IMR-90 (cell line): Measurements from ENCODE around the gene DPYSL5. TPM values are rescaled to one million over a fixed set of nuclear protein-coding genes. Genes with fewer than 3 reads are reported as not detected.
A peak's percentile ranks its signal among the peaks of the same experiment; 100 is the strongest.

Experiments used
- ATAC-seq: fragments of 200-7000 bp; cut with Tn5 transposase; 2 replicates; pipeline ENCODE4 v1.9.1; 2020; ENCODE audit warnings: low read depth, mild to moderate bottlenecking, moderate library complexity
- BruUV-seq: library from RNA; stranded (reverse); fragments of 400-500 nt; replicated peaks from 2 replicates; lab custom pipeline; 2021; lab: Mats Ljungman, UMichigan
- CTCF ChIA-PET: fragments of 300-600 bp; formaldehyde crosslinking; extraction: SDS; loops from one replicate; lab custom pipeline; 2021; ENCODE audit warnings: antibody characterized with exemption; lab: Yijun Ruan, JAX
- POLR2A ChIA-PET: fragments of 300-600 bp; sonication (Branson Sonifier 250); formaldehyde crosslinking; loops from one replicate; lab custom pipeline; 2022; ENCODE audit warnings: antibody characterized with exemption; ENCODE audit not compliant: unreplicated experiment; lab: Charles Lee
- DNase-seq: peaks from one replicate; pipeline ENCODE4 v3.0.0; 2013
- H2AFZ ChIP-seq: replicated peaks from 2 replicates; pipeline ENCODE3; 2013; ENCODE audit warnings: low read length, mild to moderate bottlenecking; ENCODE audit not compliant: poor library complexity
- H2AK5ac ChIP-seq: 2 replicates; pipeline ENCODE4 v1.6.1; 2013; ENCODE audit warnings: low read depth, low read length, inconsistent platforms
- H2AK9ac ChIP-seq: replicated peaks from 2 replicates; pipeline ENCODE3; 2013; ENCODE audit warnings: mild to moderate bottlenecking, low read depth, low read length, moderate library complexity; ENCODE audit not compliant: poor library complexity
- H2BK120ac ChIP-seq: 2 replicates; pipeline ENCODE4 v1.6.1; 2013; ENCODE audit warnings: low read depth, low read length, inconsistent platforms
- H2BK15ac ChIP-seq: 3 replicates; pipeline ENCODE4 v1.6.1; 2013; ENCODE audit warnings: low read depth, low read length, inconsistent platforms
- H2BK20ac ChIP-seq: 2 replicates; pipeline ENCODE4 v1.6.1; 2013; ENCODE audit warnings: low read depth, mild to moderate bottlenecking, inconsistent platforms, low read length, moderate library complexity
- H2BK5ac ChIP-seq: 2 replicates; pipeline ENCODE4 v1.6.1; 2013; ENCODE audit warnings: mild to moderate bottlenecking, low read depth, low read length, inconsistent platforms; ENCODE audit not compliant: poor library complexity, severe bottlenecking
- H3K14ac ChIP-seq: replicated peaks from 2 replicates; pipeline ENCODE4 v1.6.1; 2013; ENCODE audit warnings: low read depth, low read length, inconsistent platforms
- H3K18ac ChIP-seq: 2 replicates; pipeline ENCODE4 v1.6.1; 2013; ENCODE audit warnings: low read depth, low read length, control low read depth
- H3K23ac ChIP-seq: 2 replicates; pipeline ENCODE4 v1.6.1; 2013; ENCODE audit warnings: low read depth, low read length, inconsistent platforms
- H3K27ac ChIP-seq: 2 replicates; pipeline ENCODE4 v1.5.1; 2013; ENCODE audit warnings: mild to moderate bottlenecking, control low read depth, low read length; ENCODE audit not compliant: insufficient read depth
- H3K27me3 ChIP-seq: 2 replicates; pipeline ENCODE4 v1.6.1; 2013; ENCODE audit warnings: low read length; ENCODE audit not compliant: control insufficient read depth, insufficient read depth
- H3K36me3 ChIP-seq: 2 replicates; pipeline ENCODE4 v1.6.1; 2013; ENCODE audit warnings: low read length, mixed read lengths; ENCODE audit not compliant: control insufficient read depth, insufficient read depth
- H3K4ac ChIP-seq: 2 replicates; pipeline ENCODE4 v1.6.1; 2013; ENCODE audit warnings: low read depth, low read length, inconsistent platforms
- H3K4me1 ChIP-seq: 2 replicates; pipeline ENCODE4 v1.6.1; 2013; ENCODE audit warnings: low read length, mixed read lengths; ENCODE audit not compliant: control insufficient read depth, insufficient read depth
- H3K4me2 ChIP-seq: 2 replicates; pipeline ENCODE4 v1.6.1; 2013; ENCODE audit warnings: low read depth, mild to moderate bottlenecking, control low read depth, low read length, moderate library complexity
- H3K4me3 ChIP-seq: 2 replicates; pipeline ENCODE4 v1.5.1; 2013; ENCODE audit warnings: low read depth, mild to moderate bottlenecking, control low read depth, low read length, moderate library complexity; ENCODE audit not compliant: insufficient read depth
- H3K56ac ChIP-seq: 2 replicates; pipeline ENCODE4 v1.6.1; 2013; ENCODE audit warnings: low read length, inconsistent platforms; ENCODE audit not compliant: insufficient read depth; ENCODE audit errors: extremely low read depth
- H3K79me1 ChIP-seq, 2 experiments: 2 replicates each; pipeline ENCODE4 v1.6.1; 2013; ENCODE audit warnings: low read length in 2 of 2, inconsistent platforms in 1 of 2, low read depth in 1 of 2
- H3K9ac ChIP-seq: 2 replicates; pipeline ENCODE4 v1.6.1; 2013; ENCODE audit warnings: low read depth, low read length, control low read depth
- H3K9me1 ChIP-seq: 2 replicates; pipeline ENCODE4 v1.6.1; 2013; ENCODE audit warnings: low read length, inconsistent platforms; ENCODE audit not compliant: insufficient read depth
- H3K9me3 ChIP-seq: 2 replicates; pipeline ENCODE4 v1.6.1; 2013; ENCODE audit warnings: low read length; ENCODE audit not compliant: control insufficient read depth, insufficient read depth
- H4K20me1 ChIP-seq: 2 replicates; pipeline ENCODE4 v1.6.1; 2013; ENCODE audit warnings: low read length, inconsistent platforms; ENCODE audit not compliant: insufficient read depth
- H4K5ac ChIP-seq: 2 replicates; pipeline ENCODE4 v1.6.1; 2013; ENCODE audit warnings: mild to moderate bottlenecking, low read depth, low read length, control low read depth
- H4K8ac ChIP-seq, 2 experiments: 2 replicates each; pipeline ENCODE4 v1.6.1; 2013; ENCODE audit warnings: low read depth in 2 of 2, low read length in 2 of 2, control low read depth in 1 of 2, inconsistent platforms in 1 of 2
- H4K91ac ChIP-seq: 2 replicates; pipeline ENCODE4 v1.6.1; 2013; ENCODE audit warnings: low read depth, low read length, inconsistent platforms; ENCODE audit not compliant: insufficient read depth
- BHLHE40 ChIP-seq: fragments of 150-350 bp; IDR thresholded peaks from 2 replicates; pipeline ENCODE4 v1.6.1; 2016; ENCODE audit warnings: mild to moderate bottlenecking, low read depth, low read length
- CEBPB ChIP-seq: IDR thresholded peaks from 2 replicates; pipeline ENCODE4 v1.6.1; 2012; ENCODE audit warnings: low read depth, low read length, improper control_type of control experiment
- CHD1 ChIP-seq: IDR thresholded peaks from 2 replicates; pipeline ENCODE4 v1.6.1; 2012; ENCODE audit warnings: low read depth, low read length, improper control_type of control experiment
- CTCF ChIP-seq: conservative IDR thresholded peaks from 2 replicates; pipeline ENCODE4 v1.5.1; 2012; ENCODE audit warnings: mild to moderate bottlenecking, low read depth, low read length, improper control_type of control experiment
- ELK1 ChIP-seq: fragments of 150-350 bp; IDR thresholded peaks from 2 replicates; pipeline ENCODE4 v1.6.1; 2016; ENCODE audit warnings: low read depth, mild to moderate bottlenecking, low read length, moderate library complexity, borderline replicate concordance
- FOS ChIP-seq: fragments of 150-350 bp; IDR thresholded peaks from 2 replicates; pipeline ENCODE4 v1.6.1; 2016; ENCODE audit warnings: low read depth, low read length
- MAFK ChIP-seq: IDR thresholded peaks from 2 replicates; pipeline ENCODE4 v1.6.1; 2012; ENCODE audit warnings: low read depth, low read length, improper control_type of control experiment
- MAZ ChIP-seq: IDR thresholded peaks from 2 replicates; pipeline ENCODE4 v1.6.1; 2012; ENCODE audit warnings: low read depth, mild to moderate bottlenecking, low read length, improper control_type of control experiment, moderate library complexity, borderline replicate concordance
- MXI1 ChIP-seq: IDR thresholded peaks from 2 replicates; pipeline ENCODE4 v1.6.1; 2012; ENCODE audit warnings: low read depth, mild to moderate bottlenecking, low read length, moderate library complexity, borderline replicate concordance
- NFE2L2 ChIP-seq: fragments of 150-350 bp; IDR thresholded peaks from 2 replicates; pipeline ENCODE4 v1.6.1; 2016; ENCODE audit warnings: low read depth, mild to moderate bottlenecking, low read length
- POLR2A ChIP-seq: IDR thresholded peaks from 2 replicates; pipeline ENCODE4 v1.6.1; 2012; ENCODE audit warnings: mild to moderate bottlenecking, low read depth, low read length
- RAD21 ChIP-seq: IDR thresholded peaks from 2 replicates; pipeline ENCODE4 v1.6.1; 2012; ENCODE audit warnings: low read length, improper control_type of control experiment
- RCOR1 ChIP-seq: IDR thresholded peaks from 2 replicates; pipeline ENCODE4 v1.6.1; 2012; ENCODE audit warnings: mild to moderate bottlenecking, low read length, improper control_type of control experiment; ENCODE audit not compliant: insufficient replicate concordance
- RFX5 ChIP-seq: IDR thresholded peaks from 2 replicates; pipeline ENCODE4 v1.8.0; 2012; ENCODE audit warnings: low read depth, mild to moderate bottlenecking, low read length, moderate library complexity
- SMC3 ChIP-seq: fragments of 150-350 bp; IDR thresholded peaks from 2 replicates; pipeline ENCODE4 v1.6.1; 2016; ENCODE audit warnings: low read depth, mild to moderate bottlenecking, antibody characterized with exemption, low read length, moderate library complexity
- USF2 ChIP-seq: fragments of 150-350 bp; IDR thresholded peaks from 2 replicates; pipeline ENCODE4 v1.6.1; 2017; ENCODE audit warnings: mild to moderate bottlenecking, antibody characterized with exemption, low read length, low read depth
- WGBS, 2 experiments: methylation state at CpG; one replicate each; pipeline versions ENCODE4 v1.1.5 to v1.1.7; 2013; ENCODE audit warnings: missing lambda C conversion rate in 2 of 2; ENCODE audit not compliant: insufficient read length in 1 of 2; ENCODE audit errors: extremely low coverage in 2 of 2; 5-methylcytosine and 5-hydroxymethylcytosine counted together
- dilution Hi-C: fragments of 300-500 bp; cut with HindIII; formaldehyde crosslinking; loops from one replicate; pipeline ENCODE4 v1.14.3; 2018; ENCODE audit warnings: low sequenced_read_pairs; ENCODE audit not compliant: unreplicated experiment
- in situ Hi-C: fragments of 300-500 bp; cut with MboI; formaldehyde crosslinking; loops from 3 replicates; pipeline ENCODE4 v1.14.3; 2019; ENCODE audit warnings: low sequenced_read_pairs, inconsistent platforms, mixed read lengths
- intact Hi-C: fragments of 100-400 bp; cut with micrococcal nuclease; formaldehyde crosslinking; loops from 2 replicates; pipeline ENCODE4 v1.10.0; 2022
- polyA plus RNA-seq, 3 experiments: library from polyadenylated mRNA; depleted of rRNA; stranded (reverse); fragments of >200 nt; gene quantifications; 2 replicates each; pipeline ENCODE4 v1.2.3, GENCODE V29; 2012; ENCODE audit warnings: low replicate concordance in 1 of 3
- total RNA-seq: library from RNA; depleted of rRNA; stranded (reverse); fragments of >200 nt; gene quantifications from 2 replicates; pipeline ENCODE4 v1.2.3, GENCODE V29; 2012

Gene DPYSL5
- total and polyA plus RNA-seq, 2 of the 4 experiments (the other 2 are of a cell fraction): not detected

GRCh38 chr2:26924731-26925099 lies 76.8 kb downstream of the DPYSL5 start:
- H3K4ac ChIP-seq: no peak overlapping the region
- H2BK120ac ChIP-seq: no peak overlapping the region
- H3K23ac ChIP-seq: no peak overlapping the region
- H3K4me2 ChIP-seq: no peak overlapping the region
- ATAC-seq: no peak
- POLR2A ChIA-PET: no interaction called here
- H3K27ac ChIP-seq: no peak overlapping the region
- H4K20me1 ChIP-seq: no peaks in the 10 kb centered on the region
- H4K8ac ChIP-seq: no peak overlapping the region
- no peak overlapping the region for H2BK5ac ChIP-seq
- no peak overlapping the region for H3K4me3 ChIP-seq
- H4K91ac ChIP-seq: no peak overlapping the region
- no peaks in the 10 kb centered on the region for H3K79me1 ChIP-seq
- H3K36me3 ChIP-seq: no peaks in the 10 kb centered on the region
- intact Hi-C loops: no loop called here
- DNase-seq: no peak
- no peak overlapping the region for H3K9ac ChIP-seq
- CTCF ChIA-PET: no interaction called here
- no peak overlapping the region for H2BK20ac ChIP-seq
- H3K9me1 ChIP-seq: no peaks in the 10 kb centered on the region
- no peak overlapping the region for H4K5ac ChIP-seq
- peaks cover 8% of the 10 kb centered on the region; the same call in 1 of the 2 replicates for H3K4me1 ChIP-seq
- no peak overlapping the region for H3K56ac ChIP-seq
- no peak overlapping the region for H2BK15ac ChIP-seq
- H3K18ac ChIP-seq: no peak overlapping the region
- dilution Hi-C loops: no loop called here
- TF ChIP-seq SMC3 (no peak), CEBPB (no peak), POLR2A (no peak), MAFK (no peak), CTCF (no peak), FOS (no peak), NFE2L2 (no peak), MAZ (no peak), CHD1 (no peak), RFX5 (no peak), RAD21 (no peak), RCOR1 (no peak), MXI1 (no peak), ELK1 (no peak), USF2 (no peak), BHLHE40 (no peak)
- no TSS peak for BruUV-seq
- H2AFZ ChIP-seq: peak overlapping the region; percentile 67
- H3K27me3 ChIP-seq: peaks cover 29% of the 10 kb centered on the region
- H2AK9ac ChIP-seq: no peak overlapping the region
- in situ Hi-C loops: no loop called here
- 95% methylated on average over 10 of the region's 14 CpGs; no CpG with 5 or more reads in 1 of the 2 experiments for WGBS, 2 experiments
- no peaks in the 10 kb centered on the region for H3K9me3 ChIP-seq
- no peak overlapping the region for H3K14ac ChIP-seq
- no peak overlapping the region for H2AK5ac ChIP-seq
